K562 (cell line): ENCODE measurements around the gene GLI1. TPM values are rescaled to one million over a fixed set of nuclear protein-coding genes. Genes with fewer than 3 reads are reported as not detected.

Experiments used
- AFF4 ChIP-seq: sonication (generic); formaldehyde crosslinking; IDR thresholded peaks from 2 replicates; pipeline ENCODE4 v1.8.0; 2023; ENCODE audit warnings: mild to moderate bottlenecking, missing genetic modification reagents
- ASH1L ChIP-seq: fragments of 450-650 bp; IDR thresholded peaks from 2 replicates; pipeline ENCODE4 v1.6.1; 2018; ENCODE audit warnings: borderline replicate concordance, mild to moderate bottlenecking, low read depth; ENCODE audit not compliant: partially characterized antibody
- CBX1 ChIP-seq: sonication (generic); IDR thresholded peaks from 2 replicates; pipeline ENCODE4 v1.6.1; 2016; ENCODE audit warnings: antibody characterized with exemption, low read depth, mild to moderate bottlenecking
- CBX3 ChIP-seq, 2 experiments: IDR thresholded peaks; 1 replicate in 1 of 2; 2 replicates in 1 of 2; pipeline ENCODE4 v1.6.1; 2012; ENCODE audit warnings: inconsistent platforms in 2 of 2, low read length in 2 of 2, borderline replicate concordance in 1 of 2, control low read depth in 1 of 2
- FOXM1 ChIP-seq, 2 experiments: fragments of 450-650 bp in 1 of 2; sonication (generic) in 1 of 2; formaldehyde crosslinking in 1 of 2; IDR thresholded peaks; 2 replicates each; pipeline versions ENCODE4 v1.6.1 to v1.9.0; 2017 to 2022; ENCODE audit warnings: low read depth in 2 of 2, mild to moderate bottlenecking in 2 of 2, missing genetic modification reagents in 1 of 2, moderate library complexity in 1 of 2
- HCFC1 ChIP-seq: IDR thresholded peaks from 2 replicates; pipeline ENCODE4 v1.6.1; 2012; ENCODE audit warnings: low read depth, low read length, improper control_type of control experiment
- HIVEP1 ChIP-seq: fragments of 250-450 bp; sonication (Bioruptor Pico); IDR thresholded peaks from 2 replicates; pipeline ENCODE4 v1.4.0; 2020; ENCODE audit warnings: mild to moderate bottlenecking
- PPARD ChIP-seq: fragments of 250-450 bp; sonication (Bioruptor Pico); IDR thresholded peaks from 2 replicates; pipeline ENCODE4 v1.8.0; 2022; ENCODE audit warnings: inconsistent platforms, mild to moderate bottlenecking, moderate library complexity
- RREB1 ChIP-seq: fragments of 250-450 bp; sonication (Bioruptor Pico); IDR thresholded peaks from 2 replicates; pipeline ENCODE4 v1.4.0; 2020
- SMARCA4 ChIP-seq: fragments of 450-650 bp; IDR thresholded peaks from 2 replicates; pipeline ENCODE4 v1.6.1; 2016
- TAF7 ChIP-seq: fragments of 450-650 bp; IDR thresholded peaks from 2 replicates; pipeline ENCODE4 v1.6.1; 2016; ENCODE audit warnings: missing genetic modification characterization, missing compliant biosample characterization
- USF1 ChIP-seq: sonication (generic); formaldehyde crosslinking; IDR thresholded peaks from 2 replicates; pipeline ENCODE4 v1.9.0; 2022; ENCODE audit warnings: mild to moderate bottlenecking, missing genetic modification reagents
- ZBTB26 ChIP-seq: fragments of 450-650 bp; formaldehyde crosslinking; IDR thresholded peaks from 2 replicates; pipeline ENCODE4 v1.4.0; 2022; ENCODE audit warnings: missing genetic modification characterization
- ZNF511 ChIP-seq: sonication (generic); formaldehyde crosslinking; IDR thresholded peaks from 2 replicates; pipeline ENCODE4 v1.8.0; 2022; ENCODE audit warnings: mild to moderate bottlenecking, missing genetic modification reagents
- ZNF780A ChIP-seq: fragments of 250-450 bp; sonication (Bioruptor Pico); IDR thresholded peaks from 2 replicates; pipeline ENCODE4 v1.5.0; 2021; ENCODE audit warnings: mild to moderate bottlenecking
- polyA plus RNA-seq, 8 experiments: library from polyadenylated mRNA; depleted of rRNA in 4 of 8; stranded (reverse) in 5 of 8; unstranded in 3 of 8; fragments of >200 nt; fragmentation: Nextera tagmentation in 2 of 8; fragmentation: Illumina TruSeq in 1 of 8; extraction: Ambion mirVana in 2 of 8; extraction: Trizol in 1 of 8; gene quantifications; 2 replicates each; pipeline versions ENCODE4 v1.2.1 to v1.2.3, GENCODE V29; 2011 to 2014; ENCODE audit warnings: inconsistent platforms in 1 of 8, missing spikeins in 1 of 8
- total RNA-seq, 7 experiments: library from RNA; depleted of rRNA in 6 of 7; stranded (reverse); fragments of >200 nt in 6 of 7; fragmentation: Illumina TruSeq in 2 of 7; extraction: Trizol in 2 of 7; gene quantifications; 2 replicates each; pipeline versions ENCODE4 v1.2.1 to v1.2.3, GENCODE V29; 2011 to 2021; ENCODE audit warnings: low replicate concordance in 1 of 7

Gene GLI1
- total and polyA plus RNA-seq, 9 of the 15 experiments (the other 6 are each of a cell fraction or from before 2014, with no cell fraction given) = 0.24 to 3.7 (median 0.61) TPM

- TF ChIP-seq CBX1 (0 out of 2 replicates have a peak, but pooled peaks have one; percentile 11), ZNF780A (no peak), HCFC1 (0 out of 2 replicates have a peak, but pooled peaks have one; percentile 25), USF1 (CRISPR knock-in tag) (no peak), HIVEP1 (CRISPR knock-in tag) (no peak), RREB1 (CRISPR knock-in tag) (peak; percentile 22; the same call in 1 of the 2 replicates), FOXM1 (IDR thresholded peaks at IDR 0.05; ENCODE audit: low read depth) (no peak), FOXM1 (CRISPR knock-in tag; IDR thresholded peaks at IDR 0.05; ENCODE audit: low read depth) (no peak), TAF7 (tag) (no peak), PPARD (no peak), ASH1L (no peak), CBX3 (IDR thresholded peaks at IDR 0.05; ENCODE audit: borderline replicate concordance in 1 of 2, low read length in 2 of 2) (peak in 1 of 2 experiments; percentile 48; a peak in 1 of 3 replicates), ZBTB26 (CRISPR knock-in tag) (no peak), SMARCA4 (0 out of 2 replicates have a peak, but pooled peaks have one; percentile 58), AFF4 (CRISPR knock-in tag) (peak; percentile 74; the same call in 1 of the 2 replicates), ZNF511 (no peak)
These were observed 3.4 kb upstream of the GLI1 start (continued) for GRCh38 chr12:57456145-57456700.
